ENCODE data around the gene ALOX5. TPM values are rescaled to one million over a fixed set of nuclear protein-coding genes. Genes with fewer than 3 reads are reported as not detected.

Gene ALOX5
- total RNA-seq, 2 donors from 2014 or later, result 6.2 to 6.4 TPM

GRCh38 chr10:45378914-45379726 lies 5.1 kb downstream of the ALOX5 start:
- H3K4me1 ChIP-seq, result no peaks in the 10 kb centered on the region
- no peak overlapping the region for H3K4me3 ChIP-seq
- H3K9ac ChIP-seq (ENCODE audit: low read depth in 2 of 2, low read length in 2 of 2), result no peak overlapping the region
- TF ChIP-seq CTCF (IDR thresholded peaks at IDR 0.05), result no peak
- no peak for DNase-seq
- intact Hi-C loops (cut with DNase I), result no loop called here
- peaks cover 7% of the 10 kb centered on the region for H3K27me3 ChIP-seq
- H3K27ac ChIP-seq, result no peak overlapping the region
- H3K36me3 ChIP-seq, result no peaks in the 10 kb centered on the region
- no peaks in the 10 kb centered on the region for H3K9me3 ChIP-seq

GRCh38 chr10:45379891-45380540 lies 6.0 kb downstream of the ALOX5 start:
- H3K4me3 ChIP-seq, result no peak overlapping the region
- no peaks in the 10 kb centered on the region for H3K4me1 ChIP-seq
- H3K36me3 ChIP-seq, result no peaks in the 10 kb centered on the region
- no peaks in the 10 kb centered on the region for H3K27me3 ChIP-seq
- no peaks in the 10 kb centered on the region for H3K9me3 ChIP-seq
- peak overlapping the region; percentile 27 for H3K27ac ChIP-seq
- H3K9ac ChIP-seq (ENCODE audit: low read depth in 2 of 2, low read length in 2 of 2), result no peak overlapping the region
- DNase-seq, result peak; percentile 33
- intact Hi-C loops (cut with DNase I), result no loop called here
- no peak for TF ChIP-seq CTCF (IDR thresholded peaks at IDR 0.05)

- TF ChIP-seq CTCF (IDR thresholded peaks at IDR 0.05), result no peak
- Histone ChIP-seq H3K4me3 (no peak overlapping the region), H3K27me3 (no peaks in the 10 kb centered on the region), H3K9ac (ENCODE audit: low read depth in 2 of 2, low read length in 2 of 2) (no peak overlapping the region), H3K9me3 (no peaks in the 10 kb centered on the region), H3K36me3 (no peaks in the 10 kb centered on the region), H3K4me1 (no peaks in the 10 kb centered on the region), H3K27ac (no peak overlapping the region)
- intact Hi-C loops (cut with DNase I), result no loop called here
- no peak for DNase-seq
Observed at GRCh38 chr10:45380903-45381620, 7.0 kb downstream of the ALOX5 start.

- Histone ChIP-seq H3K36me3 (no peaks in the 10 kb centered on the region), H3K4me3 (no peak overlapping the region), H3K4me1 (no peaks in the 10 kb centered on the region), H3K27ac (no peak overlapping the region), H3K9ac (ENCODE audit: low read depth in 2 of 2, low read length in 2 of 2) (no peak overlapping the region), H3K9me3 (no peaks in the 10 kb centered on the region), H3K27me3 (no peaks in the 10 kb centered on the region)
- no peak for TF ChIP-seq CTCF (IDR thresholded peaks at IDR 0.05)
- DNase-seq, result no peak
- intact Hi-C loops (cut with DNase I), result no loop called here
Observed at GRCh38 chr10:45382591-45382990, 8.6 kb downstream of the ALOX5 start.

GRCh38 chr10:45383682-45384330 lies 9.8 kb downstream of the ALOX5 start:
- H3K27me3 ChIP-seq, result no peaks in the 10 kb centered on the region
- no peak for TF ChIP-seq CTCF (IDR thresholded peaks at IDR 0.05)
- no peaks in the 10 kb centered on the region for H3K36me3 ChIP-seq
- no peak overlapping the region for H3K9ac ChIP-seq (ENCODE audit: low read depth in 2 of 2, low read length in 2 of 2)
- no peaks in the 10 kb centered on the region for H3K4me1 ChIP-seq
- H3K4me3 ChIP-seq, result no peak overlapping the region
- H3K27ac ChIP-seq, result no peak overlapping the region
- DNase-seq, result no peak
- H3K9me3 ChIP-seq, result no peaks in the 10 kb centered on the region
- intact Hi-C loops (cut with DNase I), result no loop called here
